Thyroid gland (tissue), 4 donors: ENCODE data around the gene ZNF701. TPM values are rescaled to one million over a fixed set of nuclear protein-coding genes. Genes with fewer than 3 reads are reported as not detected.
"Not testable (repeated sequence)": the region's sequence is repeated elsewhere in the genome, so short reads cannot be mapped to it uniquely, and the experiment has no call there.

ENCODE experiments used
- DNase-seq, 2 donors: peaks; one replicate each; pipeline ENCODE4 v3.0.0-alpha.2; 2019
- H3K27ac ChIP-seq, 3 donors: fragments of 200-600 bp; sonication (generic); 1 replicate in 2 of 3; 2 replicates in 1 of 3; pipeline ENCODE4 v1.5.1; 2016 to 2019; ENCODE audit warnings: mild to moderate bottlenecking in 1 of 3, moderate library complexity in 1 of 3
- H3K27me3 ChIP-seq: fragments of 200-600 bp; sonication (generic); one replicate; pipeline ENCODE4 v1.5.1; 2019
- H3K36me3 ChIP-seq, 2 donors: fragments of 200-600 bp; sonication (generic); one replicate each; pipeline ENCODE4 v1.5.1; 2016 to 2019
- H3K4me1 ChIP-seq, 2 donors: fragments of 200-600 bp; sonication (generic); one replicate each; pipeline ENCODE4 v1.5.1; 2017 to 2019
- H3K4me3 ChIP-seq, 3 donors: fragments of 200-600 bp; sonication (generic); replicated peaks in 1 of 3; 1 replicate in 2 of 3; 2 replicates in 1 of 3; pipeline ENCODE4 v1.5.1; 2016; ENCODE audit warnings: mild to moderate bottlenecking in 1 of 3
- H3K9me3 ChIP-seq: fragments of 200-600 bp; sonication (generic); one replicate; pipeline ENCODE4 v1.5.1; 2017
- POLR2A ChIP-seq, 2 donors: fragments of 450-650 bp; IDR thresholded peaks; one replicate each; pipeline ENCODE4 v1.6.1; 2017; ENCODE audit warnings: antibody characterized with exemption in 2 of 2, mild to moderate bottlenecking in 2 of 2, moderate library complexity in 1 of 2
- WGBS, 2 donors: methylation state at CpG; one replicate each; pipeline ENCODE4 v1.1.5; 2017; 5-methylcytosine and 5-hydroxymethylcytosine counted together
- intact Hi-C: fragments of 100-400 bp; cut with DNase I; formaldehyde crosslinking; loops from one replicate; pipeline ENCODE4 v1.15.1; 2023
- total RNA-seq, 4 donors: library from RNA; depleted of rRNA; stranded (reverse); fragments of >200 nt; gene quantifications; one replicate each; pipeline ENCODE4 v1.2.3, GENCODE V29; 2016
- TF ChIP-seq, protein P1 (sequence below), 6 experiments: fragments of 200-600 bp in 3 of 6; fragments of 450-650 bp in 3 of 6; sonication (generic) in 3 of 6; IDR thresholded peaks; one replicate each; pipeline ENCODE4 v1.5.1; 2016 to 2019; ENCODE audit warnings: antibody characterized with exemption in 6 of 6, mild to moderate bottlenecking in 2 of 6, inconsistent platforms in 1 of 6, moderate library complexity in 1 of 6

Gene ZNF701
- total RNA-seq, 4 donors from 2014 or later, result 22.3 to 39.3 (median 28.3) TPM

DNA sequence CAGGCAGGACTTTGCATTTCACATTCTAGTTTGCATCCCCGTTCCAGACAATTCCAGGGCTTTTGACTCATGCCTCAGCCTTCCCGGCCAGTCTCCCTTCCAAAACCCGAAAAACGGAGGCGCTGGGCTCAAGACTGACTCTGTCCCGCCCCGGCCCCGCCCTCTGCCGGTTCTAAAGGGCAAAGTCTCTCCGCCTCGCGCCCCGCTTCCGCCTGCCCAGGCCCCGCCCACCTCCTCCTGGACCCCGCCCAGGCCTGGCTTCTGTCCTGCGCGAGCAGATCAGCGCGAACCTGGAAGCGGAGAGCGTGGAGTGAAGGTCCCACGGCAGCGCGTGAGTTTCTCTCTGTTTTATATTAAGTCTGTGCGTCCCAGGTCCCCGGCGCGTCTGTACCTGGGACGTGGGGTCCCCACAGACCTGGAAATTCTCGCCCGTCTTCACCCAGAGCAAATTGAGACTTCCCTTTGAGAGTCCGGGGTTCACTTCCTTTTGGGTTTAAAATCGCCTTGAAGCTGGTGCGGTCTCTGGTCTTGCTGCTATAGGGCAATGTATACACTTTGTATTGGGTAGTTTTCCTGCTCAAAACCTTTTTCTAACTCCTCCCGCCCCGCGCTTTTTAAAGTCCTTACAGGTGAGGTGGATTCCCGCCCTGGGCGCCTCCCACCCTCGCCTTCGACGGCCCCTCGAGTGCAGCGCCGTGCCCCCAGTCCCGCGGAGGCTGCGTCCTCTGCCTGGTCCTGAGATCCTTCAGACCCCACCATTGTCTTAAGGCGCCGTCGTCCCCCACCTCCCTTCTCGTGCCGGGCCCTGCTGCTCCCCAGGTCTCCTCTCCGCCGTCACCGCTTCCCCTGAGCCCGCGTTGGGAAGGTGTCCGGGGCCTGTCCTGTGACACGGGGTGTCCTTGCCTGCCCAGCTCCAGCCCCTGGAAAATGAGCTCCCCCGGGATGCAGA lies 31.2 kb downstream of the ZNF701 start:
- intact Hi-C loops, result no loop called here
- H3K9me3 ChIP-seq, result no peaks in the 10 kb centered on the region
- DNase-seq, result peak; percentile 95 to 97
- peak overlapping the region; percentile 30 to 83 (median 55) for H3K4me3 ChIP-seq
- H3K27ac ChIP-seq, result peak overlapping the region; percentile 22 to 81 (median 30)
- no peaks in the 10 kb centered on the region for H3K27me3 ChIP-seq
- H3K4me1 ChIP-seq, result peaks cover 11 to 30% of the 10 kb centered on the region in 2 donors
- TF ChIP-seq POLR2A (IDR thresholded peaks at IDR 0.05), result peak in 1 of 2 donors; percentile 73
- TF ChIP-seq, protein P1, sequence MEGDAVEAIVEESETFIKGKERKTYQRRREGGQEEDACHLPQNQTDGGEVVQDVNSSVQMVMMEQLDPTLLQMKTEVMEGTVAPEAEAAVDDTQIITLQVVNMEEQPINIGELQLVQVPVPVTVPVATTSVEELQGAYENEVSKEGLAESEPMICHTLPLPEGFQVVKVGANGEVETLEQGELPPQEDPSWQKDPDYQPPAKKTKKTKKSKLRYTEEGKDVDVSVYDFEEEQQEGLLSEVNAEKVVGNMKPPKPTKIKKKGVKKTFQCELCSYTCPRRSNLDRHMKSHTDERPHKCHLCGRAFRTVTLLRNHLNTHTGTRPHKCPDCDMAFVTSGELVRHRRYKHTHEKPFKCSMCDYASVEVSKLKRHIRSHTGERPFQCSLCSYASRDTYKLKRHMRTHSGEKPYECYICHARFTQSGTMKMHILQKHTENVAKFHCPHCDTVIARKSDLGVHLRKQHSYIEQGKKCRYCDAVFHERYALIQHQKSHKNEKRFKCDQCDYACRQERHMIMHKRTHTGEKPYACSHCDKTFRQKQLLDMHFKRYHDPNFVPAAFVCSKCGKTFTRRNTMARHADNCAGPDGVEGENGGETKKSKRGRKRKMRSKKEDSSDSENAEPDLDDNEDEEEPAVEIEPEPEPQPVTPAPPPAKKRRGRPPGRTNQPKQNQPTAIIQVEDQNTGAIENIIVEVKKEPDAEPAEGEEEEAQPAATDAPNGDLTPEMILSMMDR (IDR thresholded peaks at IDR 0.05), result peak in 5 of 6 experiments; percentile 13 to 49 (median 24)
- H3K36me3 ChIP-seq, result peaks cover 0 to 4% of the 10 kb centered on the region in 2 donors
- 2% methylated on average over 38 to 58 of the region's 62 CpGs for WGBS, 2 donors

DNA sequence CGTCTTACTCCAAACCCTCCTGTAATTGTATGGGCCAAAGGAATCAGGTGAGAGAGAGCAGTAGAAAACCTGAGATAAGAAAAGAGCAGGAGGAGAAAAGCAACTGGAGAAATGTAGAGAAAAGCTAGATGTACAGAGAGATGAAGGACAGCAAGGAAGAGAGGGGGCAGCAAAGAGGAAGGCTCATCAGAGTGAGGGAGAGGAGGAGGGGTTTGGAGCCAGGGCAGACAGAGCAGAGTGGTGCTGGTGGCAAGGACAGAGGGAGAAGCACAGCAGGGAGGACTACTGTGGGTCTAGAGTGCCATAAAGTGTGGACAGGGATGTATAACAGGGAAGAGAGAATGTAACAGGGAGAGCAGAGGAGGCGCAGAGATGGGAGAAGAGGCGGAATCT lies 31.9 kb downstream of the ZNF701 start:
- WGBS, 2 donors, result 58 to 61% methylated on average over 3 of the region's 3 CpGs
- H3K36me3 ChIP-seq, H3K9me3 ChIP-seq, intact Hi-C loops, DNase-seq, H3K27me3 ChIP-seq: not testable (repeated sequence)
- TF ChIP-seq, protein P1 (IDR thresholded peaks at IDR 0.05), result peak in 3 of 6 experiments; percentile 35 to 43 (median 37)
- Histone ChIP-seq H3K4me3 (peak overlapping the region; percentile 30 to 83 (median 55)), H3K4me1 (peaks cover 11 to 30% of the 10 kb centered on the region in 2 donors), H3K27ac (peak overlapping the region; percentile 22 to 81 (median 30))

DNA sequence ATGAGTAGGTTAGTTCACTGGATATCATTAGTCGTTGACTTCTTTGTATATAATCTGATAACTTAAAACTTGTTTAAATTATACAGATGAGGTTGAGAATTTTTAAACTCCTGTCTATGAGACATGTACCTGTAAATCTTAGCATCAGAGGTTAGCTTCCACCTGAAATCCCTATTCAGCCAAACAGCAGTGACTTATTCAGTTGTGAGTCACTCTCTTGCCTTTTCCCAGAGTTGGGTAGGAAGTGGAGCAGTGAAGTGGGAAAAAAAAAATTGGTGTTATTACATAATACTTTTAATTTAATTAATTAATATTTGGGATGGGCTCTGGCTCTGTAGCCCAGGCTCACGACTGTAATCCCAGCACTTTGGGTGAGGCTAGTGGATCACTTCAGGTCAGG lies 32.9 kb downstream of the ZNF701 start:
- no peak for TF ChIP-seq POLR2A (IDR thresholded peaks at IDR 0.05)
- TF ChIP-seq, protein P1 (IDR thresholded peaks at IDR 0.05), result no peak
- no peaks in the 10 kb centered on the region for H3K27me3 ChIP-seq
- no peak for DNase-seq
- intact Hi-C loops, result no loop called here
- H3K9me3 ChIP-seq, result no peaks in the 10 kb centered on the region
- H3K27ac ChIP-seq, result peak overlapping the region; percentile 65 to 72 (median 66)
- peaks cover 11 to 30% of the 10 kb centered on the region in 2 donors for H3K4me1 ChIP-seq
- no peak overlapping the region for H3K4me3 ChIP-seq
- 59 to 70% methylated on average over 2 of the region's 2 CpGs for WGBS, 2 donors
- H3K36me3 ChIP-seq, result no peaks in the 10 kb centered on the region

GRCh38 chr19:52603558-52604207 lies 33.6 kb downstream of the ZNF701 start:
- Histone ChIP-seq H3K9me3 (no peaks in the 10 kb centered on the region), H3K36me3 (no peaks in the 10 kb centered on the region), H3K4me3 (no peak overlapping the region), H3K4me1 (peaks cover 11 to 30% of the 10 kb centered on the region in 2 donors), H3K27ac (peak overlapping the region; percentile 65 to 72 (median 66)), H3K27me3 (no peaks in the 10 kb centered on the region)
- intact Hi-C loops, result no loop called here
- 31 to 39% methylated on average over 14 of the region's 14 CpGs for WGBS, 2 donors
- no peak for TF ChIP-seq POLR2A (IDR thresholded peaks at IDR 0.05)
- TF ChIP-seq, protein P1 (IDR thresholded peaks at IDR 0.05), result no peak
- peak; percentile 86 to 90 for DNase-seq
